Measurements from ENCODE around the gene KRTAP10-6.

GRCh38 chr21:44574457-44575306 lies 17.6 kb downstream of the KRTAP10-6 start:
- TF ChIP-seq CTCF (IDR thresholded peaks at IDR 0.05) (no peak), POLR2A (IDR thresholded peaks at IDR 0.05) (no peak)
